Measurements from ENCODE around the gene BCR. TPM values are rescaled to one million over a fixed set of nuclear protein-coding genes. Genes with fewer than 3 reads are reported as not detected.

Gene BCR
- total RNA-seq, 2 experiments from 2014 or later = 62.3 to 63.3 TPM

Other genes with a start within 250 kb of the BCR start
- gene GNAZ, start 110.0 kb upstream of the BCR start, total RNA-seq = 1 to 10 TPM; 1.1 to 1.8 TPM
- gene RSPH14, start 38.5 kb upstream of the BCR start, total RNA-seq = under 1 TPM; 0.33 to 0.35 TPM
- not detected for gene RAB36, start 35.0 kb upstream of the BCR start, total RNA-seq